Peyer's patch (tissue), 4 donors: ENCODE results near the gene C14orf180. TPM values are rescaled to one million over a fixed set of nuclear protein-coding genes. Genes with fewer than 3 reads are reported as not detected.

ENCODE experiments used
- DNase-seq, 3 donors: peaks; one replicate each; pipeline ENCODE4 v3.0.0-alpha.2; 2017 to 2019
- H3K27ac ChIP-seq, 4 donors: fragments of 200-600 bp; sonication (generic); one replicate each; pipeline ENCODE4 v1.5.1; 2016 to 2019
- H3K27me3 ChIP-seq, 2 donors: fragments of 200-600 bp; sonication (generic); one replicate each; pipeline ENCODE4 v1.5.1; 2019
- H3K36me3 ChIP-seq, 3 donors: fragments of 200-600 bp; sonication (generic); one replicate each; pipeline ENCODE4 v1.5.1; 2016 to 2019
- H3K4me1 ChIP-seq, 4 donors: fragments of 200-600 bp; sonication (generic); one replicate each; pipeline ENCODE4 v1.5.1; 2016 to 2019
- H3K4me3 ChIP-seq, 4 donors: fragments of 200-600 bp; sonication (generic); 1 replicate in 3 of 4; 2 replicates in 1 of 4; pipeline ENCODE4 v1.5.1; 2016 to 2019; ENCODE audit warnings: mild to moderate bottlenecking in 1 of 4
- H3K9me3 ChIP-seq, 4 donors: fragments of 200-600 bp; sonication (generic); one replicate each; pipeline ENCODE4 v1.5.1; 2016 to 2019; ENCODE audit warnings: mild to moderate bottlenecking in 1 of 4
- CTCF ChIP-seq, 6 experiments: fragments of 450-650 bp in 4 of 6; fragments of 200-600 bp in 2 of 6; sonication (generic) in 1 of 6; IDR thresholded peaks; one replicate each; pipeline ENCODE4 v1.5.1; 2017 to 2019; ENCODE audit warnings: antibody characterized with exemption in 6 of 6, mild to moderate bottlenecking in 3 of 6, moderate library complexity in 1 of 6
- POLR2A ChIP-seq, 2 donors: fragments of 450-650 bp; IDR thresholded peaks; one replicate each; pipeline ENCODE4 v1.5.1; 2017; ENCODE audit warnings: antibody characterized with exemption in 2 of 2, mild to moderate bottlenecking in 2 of 2, moderate library complexity in 2 of 2
- total RNA-seq, 4 donors: library from RNA; depleted of rRNA; stranded (reverse); fragments of >200 nt; gene quantifications; one replicate each; pipeline ENCODE4 v1.1.0, GENCODE V29; 2016

The C14orf180 gene
- total RNA-seq, 4 donors from 2014 or later: 0.70 TPM; not detected in 3

GRCh38 chr14:104586832-104587620 is 7.5 kb downstream of the C14orf180 start:
- Histone ChIP-seq H3K4me1 (no peaks in the 10 kb centered on the region), H3K27ac (no peak overlapping the region), H3K9me3 (no peaks in the 10 kb centered on the region), H3K4me3 (no peak overlapping the region), H3K27me3 (no peaks in the 10 kb centered on the region), H3K36me3 (no peaks in the 10 kb centered on the region)
- TF ChIP-seq POLR2A (IDR thresholded peaks at IDR 0.05) (no peak), CTCF (IDR thresholded peaks at IDR 0.05) (no peak)
- no peak for DNase-seq

- H3K9me3 ChIP-seq: no peaks in the 10 kb centered on the region
- no peak for DNase-seq
- no peak overlapping the region for H3K4me3 ChIP-seq
- H3K27ac ChIP-seq: no peak overlapping the region
- H3K27me3 ChIP-seq: no peaks in the 10 kb centered on the region
- H3K4me1 ChIP-seq: no peaks in the 10 kb centered on the region
- H3K36me3 ChIP-seq: no peaks in the 10 kb centered on the region
- TF ChIP-seq CTCF (IDR thresholded peaks at IDR 0.05) (no peak), POLR2A (IDR thresholded peaks at IDR 0.05) (no peak)
Observed at GRCh38 chr14:104587641-104588040, 8.1 kb downstream of the C14orf180 start.

GRCh38 chr14:104588066-104588857 is 8.7 kb downstream of the C14orf180 start:
- no peaks in the 10 kb centered on the region for H3K27me3 ChIP-seq
- no peaks in the 10 kb centered on the region for H3K9me3 ChIP-seq
- H3K4me1 ChIP-seq: no peaks in the 10 kb centered on the region
- H3K36me3 ChIP-seq: no peaks in the 10 kb centered on the region
- DNase-seq: no peak
- TF ChIP-seq POLR2A (IDR thresholded peaks at IDR 0.05) (no peak), CTCF (IDR thresholded peaks at IDR 0.05) (no peak)
- H3K4me3 ChIP-seq: no peak overlapping the region
- H3K27ac ChIP-seq: no peak overlapping the region

- Histone ChIP-seq H3K36me3 (no peaks in the 10 kb centered on the region), H3K9me3 (no peaks in the 10 kb centered on the region), H3K4me1 (no peaks in the 10 kb centered on the region), H3K27ac (no peak overlapping the region), H3K27me3 (no peaks in the 10 kb centered on the region), H3K4me3 (no peak overlapping the region)
- DNase-seq: no peak
- TF ChIP-seq CTCF (IDR thresholded peaks at IDR 0.05) (no peak), POLR2A (IDR thresholded peaks at IDR 0.05) (no peak)
Observed at GRCh38 chr14:104589338-104590195, 10.0 kb downstream of the C14orf180 start.

- DNase-seq: no peak
- no peaks in the 10 kb centered on the region for H3K9me3 ChIP-seq
- H3K4me3 ChIP-seq: no peak overlapping the region
- H3K27ac ChIP-seq: no peak overlapping the region
- no peak for TF ChIP-seq POLR2A (IDR thresholded peaks at IDR 0.05)
- H3K4me1 ChIP-seq: no peaks in the 10 kb centered on the region
- H3K36me3 ChIP-seq: no peaks in the 10 kb centered on the region
- no peaks in the 10 kb centered on the region for H3K27me3 ChIP-seq
Observed at GRCh38 chr14:104590240-104590965, 10.8 kb downstream of the C14orf180 start.
